ENCODE measurements around the gene NR2F1-AS1.

DNA sequence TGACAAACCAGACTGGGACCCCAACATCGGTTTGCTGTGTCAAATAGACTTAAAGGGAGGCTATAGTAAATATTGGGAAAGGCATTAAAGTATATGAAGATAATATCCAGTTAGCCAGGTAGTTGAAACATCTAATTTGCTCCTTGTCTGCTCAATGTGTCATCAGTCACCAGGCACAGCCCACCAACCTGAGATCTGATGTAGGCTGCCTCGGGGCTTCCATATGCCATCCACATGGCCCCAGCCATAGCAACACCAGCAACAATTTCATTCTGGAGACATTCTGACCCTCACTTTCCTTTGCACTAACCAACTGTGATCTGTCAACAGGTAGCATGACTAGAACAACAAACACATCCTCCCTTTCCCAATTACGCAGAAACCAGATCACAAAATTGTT is 196.0 kb downstream of the NR2F1-AS1 start:
- no peak for TF ChIP-seq CTCF (optimal IDR thresholded peaks at IDR 0.05 in 1 of 3, IDR thresholded peaks at IDR 0.05 in 1 of 3, conservative IDR thresholded peaks at IDR 0.05 in 1 of 3; ENCODE audit: extremely low read depth in 1 of 3, insufficient read depth in 2 of 3, low read length in 3 of 3)
- TF ChIP-seq EZH2 (IDR thresholded peaks at IDR 0.05; ENCODE audit: low read length), result no peak

All from keratinocyte (primary cell).